Nucleus accumbens (tissue), 56 donors: ENCODE data around the gene ACADVL.
A peak's percentile ranks its signal among the peaks of the same experiment; 100 is the strongest.

Experiments
- DNase-seq, 56 donors: peaks; one replicate each; lab custom pipeline; 2025; lab: John Stamatoyannopoulos, UW

Gene ACADVL

GRCh38 chr17:7228920-7229319 is 9.2 kb downstream of the ACADVL start:
- no peak for DNase-seq

GRCh38 chr17:7229504-7229903 is 9.8 kb downstream of the ACADVL start:
- DNase-seq: no peak

- DNase-seq: no peak
Measured at GRCh38 chr17:7232114-7232513, 12.4 kb downstream of the ACADVL start.

- DNase-seq: no peak
Measured at GRCh38 chr17:7233701-7234082, 14.0 kb downstream of the ACADVL start.

- DNase-seq: peak; percentile 51 to 98 (median 93)
Measured at GRCh38 chr17:7234083-7234951, 14.6 kb downstream of the ACADVL start, which contains the start of gene DVL2. TSS of gene DVL2 (minus strand) at chr17:7234517. CDS start at chr17:7234262, 255 bp downstream.

- DNase-seq: no peak
Measured at GRCh38 chr17:7235693-7236665, 16.2 kb downstream of the ACADVL start.

GRCh38 chr17:7236808-7237207 is 17.1 kb downstream of the ACADVL start:
- no peak for DNase-seq

- DNase-seq: no peak
Measured at GRCh38 chr17:7237266-7237760, 17.6 kb downstream of the ACADVL start.

- peak in 42 of 56 donors; percentile 28 to 79 (median 54) for DNase-seq
Measured at GRCh38 chr17:7237761-7238419, 18.2 kb downstream of the ACADVL start.

- DNase-seq: peak in 5 of 56 donors; percentile 31 to 59 (median 49)
Measured at GRCh38 chr17:7238420-7239090, 18.8 kb downstream of the ACADVL start.

GRCh38 chr17:7239091-7240027 is 19.6 kb downstream of the ACADVL start, which contains the start of gene PHF23:
TSS of gene PHF23 (minus strand) at chr17:7239457. CDS start at chr17:7239279, 178 bp downstream.
- DNase-seq: peak; percentile 92 to 100 (median 99)

GRCh38 chr17:7240375-7240774 is 20.6 kb downstream of the ACADVL start:
- peak in 2 of 56 donors; percentile 22 to 40 for DNase-seq

GRCh38 chr17:7241090-7241733 is 21.5 kb downstream of the ACADVL start:
- DNase-seq: no peak

GRCh38 chr17:7241783-7242716 is 22.3 kb downstream of the ACADVL start, which contains the start of gene GABARAP:
TSS of gene GABARAP (minus strand) at chr17:7242449. CDS start at chr17:7242330, 119 bp downstream.
- DNase-seq: peak; percentile 35 to 96 (median 92)

GRCh38 chr17:7242717-7243452 is 23.1 kb downstream of the ACADVL start:
- DNase-seq: peak in 55 of 56 donors; percentile 42 to 96 (median 90)

- DNase-seq: no peak
Measured at GRCh38 chr17:7243453-7243729, 23.7 kb downstream of the ACADVL start.
